HG02973 (cell line): Measurements from ENCODE around the gene TMEM196.
"Not testable (repeated sequence)": the region's sequence is repeated elsewhere in the genome, so short reads cannot be mapped to it uniquely, and the experiment has no call there.

Experiments
- ATAC-seq: cut with Tn5 transposase; IDR thresholded peaks from one replicate; pipeline ENCODE4 v1.9.1; 2021; ENCODE audit warnings: moderate library complexity; ENCODE audit not compliant: unreplicated experiment

TMEM196 gene

DNA sequence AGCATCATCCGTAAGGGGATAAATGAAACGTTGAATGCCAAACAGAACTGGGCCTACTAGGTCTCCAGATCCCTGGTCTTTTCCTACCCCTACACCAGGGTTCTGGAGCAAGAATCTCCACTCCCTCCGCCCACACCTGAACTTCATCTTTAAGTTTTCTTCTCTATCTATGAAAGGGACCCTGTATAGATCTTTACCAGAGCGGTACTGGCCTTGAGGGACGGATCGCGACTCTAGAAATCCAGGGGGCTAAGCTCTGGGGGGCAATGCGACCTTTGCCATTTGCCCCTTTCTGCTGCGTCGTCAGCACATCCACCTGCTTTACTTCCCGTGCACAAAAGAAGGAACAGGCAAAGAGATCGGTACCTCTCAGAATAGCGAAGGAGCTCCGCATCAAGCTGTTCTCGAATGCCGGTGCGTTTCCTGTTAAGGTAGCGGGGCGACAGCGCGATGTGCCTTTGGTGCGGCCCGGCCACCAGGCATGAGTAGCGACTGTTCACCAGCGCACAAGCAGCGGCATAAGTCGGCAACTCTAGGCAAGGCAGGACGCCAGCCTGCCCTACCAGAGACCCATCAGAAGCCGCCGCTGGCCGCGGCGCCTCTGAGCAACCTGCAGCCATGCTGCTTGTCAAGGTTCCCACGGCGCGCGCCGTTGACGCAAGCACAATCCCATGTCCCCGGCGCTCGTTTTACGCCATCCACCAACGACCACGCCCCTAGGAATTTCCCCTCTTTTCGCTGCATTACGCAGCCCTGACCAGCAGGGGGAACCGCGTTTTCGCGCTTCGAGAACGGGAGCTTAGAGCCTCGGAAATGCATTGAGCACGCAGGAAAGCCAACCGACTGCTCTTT, 64.8 kb downstream of the TMEM196 start, which contains the start of gene POLR1F:
POLR1F (minus strand) TSS at position 641 of the 852 bp plus-strand sequence; CDS start at position 620, 21 bp downstream.
- ATAC-seq: peak; percentile 96

DNA sequence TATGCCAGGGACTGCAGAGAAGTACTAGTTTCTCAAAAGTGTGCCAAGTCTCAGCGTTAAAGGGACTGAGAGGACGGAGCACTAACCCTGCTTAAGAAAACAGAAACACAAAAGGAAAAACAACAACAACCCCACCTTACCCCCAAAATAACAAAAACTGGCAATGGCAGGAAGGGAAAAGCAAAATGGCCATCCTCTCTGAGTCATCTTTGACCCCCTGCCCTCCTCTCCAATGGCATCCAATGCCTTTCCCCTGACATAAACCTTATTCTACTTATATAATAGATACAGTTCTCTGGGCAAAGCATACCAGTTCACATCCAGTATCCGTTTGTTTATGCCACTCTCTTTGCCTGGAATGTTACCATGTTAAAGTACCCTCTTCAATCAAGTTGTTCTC, 66.2 kb downstream of the TMEM196 start:
- no peak for ATAC-seq

DNA sequence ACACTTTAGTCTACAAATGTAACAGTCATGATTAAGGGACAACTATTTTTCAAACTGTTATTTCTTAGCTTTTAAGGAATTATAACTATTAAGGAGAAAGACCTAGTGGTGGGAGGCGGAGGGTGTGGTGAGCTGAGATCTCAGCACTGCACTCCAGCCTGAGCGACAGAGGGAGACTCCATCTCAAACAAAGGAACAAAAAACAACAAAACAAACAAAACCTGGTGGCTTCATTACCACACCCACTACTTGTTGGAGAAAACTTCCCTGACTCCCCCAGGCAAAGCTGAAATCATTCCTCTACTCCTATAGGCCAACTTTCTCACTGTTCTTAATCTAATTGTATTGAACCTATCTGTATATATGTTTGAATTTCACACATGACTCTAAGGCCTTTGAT, 67.8 kb downstream of the TMEM196 start:
- no peak for ATAC-seq

DNA sequence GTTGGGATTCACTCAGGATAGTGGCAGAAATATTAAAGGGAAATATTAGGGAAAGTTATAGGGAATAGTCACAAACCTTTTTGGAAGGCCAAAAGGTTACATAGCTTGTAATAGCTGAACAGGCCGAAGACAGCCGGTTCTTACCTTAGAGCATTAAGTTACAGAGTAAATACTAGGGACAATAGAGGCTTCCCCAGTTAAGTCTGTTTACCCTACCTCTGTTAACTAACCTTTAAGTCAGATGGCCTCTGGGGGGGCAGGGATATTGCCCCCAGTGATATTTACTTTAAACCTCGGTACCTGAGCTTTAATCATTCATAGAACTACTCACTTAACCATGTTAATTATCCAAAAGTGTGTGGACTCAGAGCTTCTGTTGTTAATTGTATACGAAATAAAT, 71.9 kb downstream of the TMEM196 start:
- ATAC-seq: no peak

DNA sequence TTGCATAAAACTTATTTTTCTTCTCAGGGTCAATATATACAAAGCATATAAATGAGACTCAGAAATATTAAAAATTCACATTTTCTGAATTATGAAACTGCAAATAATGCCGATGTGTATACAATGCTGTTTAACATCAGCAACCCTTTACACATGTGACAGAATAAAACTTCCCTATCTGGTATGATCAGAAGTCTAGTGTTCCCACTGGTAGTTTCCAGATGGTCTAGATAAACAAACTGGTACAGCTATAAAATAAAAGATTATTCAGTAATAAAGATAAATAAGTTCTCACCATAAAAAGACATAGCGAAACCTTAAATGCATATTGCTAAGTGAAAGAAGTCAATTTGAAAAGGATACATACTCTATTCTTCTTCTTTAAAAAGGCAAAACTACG, 72.5 kb downstream of the TMEM196 start:
- no peak for ATAC-seq

DNA sequence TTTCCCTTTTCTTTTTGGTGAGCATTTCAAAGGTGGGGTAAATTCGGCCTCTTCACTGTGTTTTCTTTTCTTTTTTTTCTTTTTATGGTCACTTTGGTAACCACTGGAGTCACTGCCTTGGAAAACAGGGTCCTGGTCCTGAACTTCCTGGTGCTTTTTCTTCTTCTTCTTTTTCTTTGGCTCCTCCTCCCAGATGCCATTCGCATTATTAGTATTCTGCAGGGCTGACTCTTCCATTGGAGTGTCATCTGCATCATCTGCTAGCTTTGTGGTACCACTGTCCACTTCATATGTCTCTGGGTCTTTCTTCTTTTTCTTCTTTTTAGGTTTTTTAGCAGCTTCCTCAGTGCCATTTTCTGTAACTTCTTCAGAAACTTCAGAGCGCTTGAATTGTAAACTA, 75.1 kb downstream of the TMEM196 start:
- no peak for ATAC-seq

DNA sequence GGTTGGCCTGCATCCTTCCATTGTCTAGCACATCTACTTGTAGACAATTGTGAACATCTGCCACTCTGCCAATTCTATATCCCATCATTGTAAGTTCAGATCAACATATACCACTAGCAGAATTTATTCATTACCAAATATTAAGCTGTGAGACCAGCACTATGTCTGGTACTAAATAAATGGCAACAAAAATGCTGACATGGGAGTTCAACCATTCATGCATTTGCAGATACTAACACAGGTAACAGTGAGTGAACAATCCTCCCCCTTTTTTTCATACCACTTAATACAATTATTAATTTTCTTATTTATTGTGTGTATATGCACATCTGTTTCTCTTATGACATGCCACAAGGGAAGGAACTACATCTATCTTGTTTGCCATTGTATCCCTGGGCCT, 76.5 kb downstream of the TMEM196 start:
- no peak for ATAC-seq

DNA sequence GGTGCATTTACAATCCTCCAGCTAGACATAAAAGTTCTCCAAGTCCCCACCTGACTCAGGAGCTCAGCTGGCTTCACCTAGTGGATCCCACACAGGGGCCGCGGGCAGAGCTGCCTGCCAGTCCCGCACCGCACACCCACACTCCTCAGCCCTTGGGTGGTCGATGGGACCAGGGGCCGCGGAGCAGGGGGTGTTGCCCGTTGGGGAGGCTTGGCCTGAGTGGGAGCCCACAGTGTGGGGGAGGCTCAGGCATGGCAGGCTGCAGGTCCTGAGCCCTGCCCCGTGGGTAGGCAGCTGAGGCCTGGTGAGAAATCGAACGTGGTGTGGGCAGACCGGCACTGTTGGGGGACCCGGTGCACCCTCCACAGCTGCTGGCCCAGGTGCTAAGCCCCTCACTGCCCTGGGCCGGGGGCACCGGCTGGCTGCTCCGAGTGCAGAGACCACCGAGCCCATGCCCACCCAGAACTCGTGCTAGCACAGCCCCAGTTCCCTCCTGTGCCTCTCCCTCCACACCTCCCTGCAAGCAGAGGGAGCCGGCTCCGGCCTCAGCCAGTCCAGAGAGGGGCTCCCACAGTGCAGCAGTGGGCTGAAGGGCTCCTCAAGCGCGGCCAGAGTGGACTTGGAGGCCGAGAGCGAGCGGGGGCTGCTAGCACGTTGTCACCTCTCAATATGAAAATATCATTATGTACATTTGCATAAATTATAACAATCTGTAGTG, 81.1 kb downstream of the TMEM196 start:
- ATAC-seq: no peak

DNA sequence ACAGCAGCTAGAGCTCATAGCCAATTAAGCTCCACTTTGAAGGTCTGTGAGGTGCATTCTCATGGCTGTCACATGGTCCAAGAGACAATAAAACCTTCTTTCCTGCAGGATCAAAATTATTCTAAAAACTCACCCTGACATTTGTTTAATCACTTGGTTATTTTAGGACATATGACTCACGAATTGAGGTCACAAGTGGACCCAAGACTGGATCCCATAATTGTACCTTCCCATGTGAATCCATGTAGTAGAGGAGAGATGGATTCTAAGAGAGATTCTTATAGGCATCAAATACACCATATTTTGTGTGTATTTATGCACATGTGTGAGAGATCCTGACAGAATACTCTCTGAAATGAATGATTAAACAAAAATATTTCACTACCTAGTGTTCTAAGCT, 82.7 kb downstream of the TMEM196 start:
- no peak for ATAC-seq

DNA sequence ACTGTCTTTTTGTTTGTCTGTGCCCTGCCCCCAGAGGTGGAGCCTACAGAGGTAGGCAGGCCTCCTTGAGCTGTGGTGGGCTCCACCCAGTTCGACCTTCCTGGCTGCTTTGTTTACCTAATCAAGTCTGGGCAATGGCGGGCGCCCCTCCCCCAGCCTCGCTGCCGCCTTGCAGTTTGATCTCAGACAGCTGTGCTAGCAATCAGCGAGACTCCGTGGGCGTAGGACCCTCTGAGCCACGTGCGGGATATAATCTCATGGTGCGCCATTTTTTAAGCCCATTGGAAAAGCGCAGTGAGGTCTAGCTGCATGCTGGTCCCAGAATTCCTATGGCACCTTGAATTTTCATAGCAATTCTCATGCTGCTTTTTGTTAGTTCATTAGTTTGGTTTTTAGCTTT, 84.3 kb downstream of the TMEM196 start:
- ATAC-seq: not testable (repeated sequence)

DNA sequence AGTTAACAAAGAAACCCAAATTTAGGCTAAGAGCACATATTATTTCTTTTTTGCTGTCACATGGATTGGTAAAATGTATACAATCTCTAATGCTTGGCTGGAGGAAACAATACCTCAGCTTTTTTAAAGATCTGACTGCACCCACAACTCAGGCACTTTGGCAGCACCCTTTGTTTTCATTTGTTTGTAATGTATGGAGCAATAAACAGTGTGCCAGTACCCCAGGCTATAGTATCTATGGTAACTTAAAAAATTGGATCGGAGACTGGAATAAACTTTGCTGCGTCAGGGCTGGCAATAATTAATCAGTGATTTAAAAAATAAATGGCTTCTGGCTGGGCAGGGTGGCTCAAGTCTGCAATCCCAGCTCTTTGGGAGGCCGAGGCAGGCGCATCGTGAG, 91.8 kb downstream of the TMEM196 start:
- ATAC-seq: no peak

DNA sequence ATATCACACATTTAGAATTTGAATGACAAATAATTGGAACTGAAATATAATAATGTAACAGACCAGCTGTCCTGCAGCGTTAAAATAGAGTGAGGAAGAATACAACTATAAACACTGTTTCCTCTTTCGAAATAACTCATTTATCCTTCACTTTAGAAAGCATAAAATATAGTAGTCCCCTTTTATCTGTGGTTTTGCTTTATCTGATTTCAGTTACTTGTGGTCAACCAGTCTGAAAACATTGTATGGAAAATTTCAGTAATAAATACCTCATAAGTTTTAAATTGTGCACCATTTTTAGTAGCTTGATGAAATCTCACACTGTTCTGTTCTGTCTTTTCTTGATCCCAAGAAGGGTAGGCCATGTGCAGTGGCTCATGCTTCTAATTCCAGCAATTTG, 96.2 kb downstream of the TMEM196 start:
- ATAC-seq: peak; percentile 87

DNA sequence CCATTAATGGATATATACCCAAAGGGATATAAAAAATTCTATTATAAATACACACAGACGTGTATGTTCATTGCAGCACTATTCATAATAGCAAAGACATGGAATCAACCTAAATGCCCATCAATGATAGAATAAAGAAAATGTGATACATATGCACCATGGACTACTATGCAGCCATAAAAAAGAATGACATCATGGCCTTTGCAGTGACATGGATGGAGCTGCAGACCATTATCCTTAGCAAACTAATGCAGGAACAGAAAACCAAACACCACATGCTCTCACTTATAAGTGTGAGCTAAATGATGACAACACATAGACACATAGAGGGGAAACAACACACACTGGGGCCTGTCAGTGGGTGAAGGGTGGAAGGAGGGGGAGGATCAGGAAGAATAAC, 97.6 kb downstream of the TMEM196 start:
- ATAC-seq: no peak

DNA sequence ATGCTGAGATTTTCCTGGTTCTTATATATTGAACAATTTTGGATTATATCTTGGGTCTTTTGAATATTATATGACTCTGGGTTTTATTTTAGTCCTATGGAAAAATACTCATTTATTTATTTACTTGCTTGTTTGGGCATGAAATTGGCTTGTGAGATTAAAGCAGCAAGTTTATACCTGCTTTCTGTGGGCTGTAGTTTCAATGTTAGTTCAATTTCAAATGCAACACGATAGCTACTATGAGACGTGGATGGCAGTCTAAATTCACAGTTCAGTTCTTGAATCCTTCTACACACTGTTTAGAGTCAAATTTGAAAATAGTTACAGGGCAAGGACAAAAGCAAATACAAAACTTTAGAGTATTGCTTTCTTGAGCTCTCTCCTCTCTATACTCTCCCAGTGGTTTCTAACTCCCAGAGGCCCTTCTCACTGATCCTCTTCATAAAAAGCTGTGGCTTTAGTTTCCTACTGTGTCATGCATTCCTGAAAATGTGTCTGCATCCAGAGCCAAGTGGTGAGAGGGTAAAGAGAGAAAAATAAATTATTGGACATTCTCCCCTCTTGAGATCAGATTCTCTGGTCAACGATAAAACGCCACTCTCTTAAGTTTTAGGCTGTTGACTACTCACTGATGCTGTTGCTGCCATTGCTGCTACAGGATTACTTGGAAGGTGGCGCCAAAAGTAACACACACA, 99.0 kb downstream of the TMEM196 start:
- ATAC-seq: no peak

DNA sequence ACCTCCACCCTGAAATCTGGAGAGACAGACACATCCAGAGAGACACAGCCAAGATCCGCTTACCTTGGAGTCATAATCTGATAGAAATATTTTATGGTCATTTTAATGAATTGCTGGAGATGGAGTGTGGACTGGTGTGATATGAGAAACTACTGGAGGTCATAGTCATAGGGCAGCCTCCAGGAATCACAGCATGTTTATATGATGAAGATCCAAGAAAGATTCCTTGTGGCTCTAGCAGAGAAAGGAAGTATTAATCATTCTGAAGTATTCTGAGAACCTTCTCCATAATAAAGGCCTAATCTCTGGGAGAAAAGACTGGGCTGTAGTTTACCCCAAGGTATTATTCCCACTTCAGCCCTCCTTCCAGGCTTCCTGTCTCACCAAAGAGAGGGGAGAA, 102.6 kb downstream of the TMEM196 start:
- ATAC-seq: no peak
